Left ventricle myocardium inferior (tissue), 1 donor: ENCODE measurements around the gene PIBF1. TPM values are rescaled to one million over a fixed set of nuclear protein-coding genes. Genes with fewer than 3 reads are reported as not detected.

Experiments used
- DNase-seq: peaks from one replicate; pipeline ENCODE4 v3.0.0-alpha.2; 2020
- H3K27ac ChIP-seq: fragments of 200-600 bp; replicated peaks from 2 replicates; pipeline ENCODE4 v1.8.0; 2021
- H3K27me3 ChIP-seq: fragments of 200-600 bp; 2 replicates; pipeline ENCODE4 v1.8.0; 2021; ENCODE audit warnings: low read depth
- H3K36me3 ChIP-seq: fragments of 200-600 bp; 2 replicates; pipeline ENCODE4 v1.8.0; 2021
- H3K4me1 ChIP-seq: fragments of 200-600 bp; 2 replicates; pipeline ENCODE4 v1.8.0; 2021
- H3K4me3 ChIP-seq: fragments of 200-600 bp; 2 replicates; pipeline ENCODE4 v1.8.0; 2021; ENCODE audit warnings: mild to moderate bottlenecking, moderate library complexity
- H3K9me3 ChIP-seq: fragments of 200-600 bp; replicated peaks from 2 replicates; pipeline ENCODE4 v1.8.0; 2021
- CTCF ChIP-seq: fragments of 200-600 bp; IDR thresholded peaks from 2 replicates; pipeline ENCODE4 v1.8.0; 2021; ENCODE audit warnings: antibody characterized with exemption, mild to moderate bottlenecking, borderline replicate concordance
- intact Hi-C: fragments of 100-400 bp; cut with micrococcal nuclease; formaldehyde crosslinking; loops from one replicate; pipeline ENCODE4 v1.11.0; 2022
- total RNA-seq: library from RNA; stranded (reverse); fragmentation: NEBNext Ultra II Directional; extraction: Animal tissue kit (Norgen Biotek cat#: 25700); gene quantifications from one replicate; pipeline ENCODE4 v1.2.1, GENCODE V29; 2021
- donor health status: DM: no; HTN: yes; CAD: no; lungs with severe emphysema.

PIBF1 gene
- total RNA-seq, 1 donor from 2014 or later: 10.8 TPM

- H3K4me3 ChIP-seq: no peak overlapping the region
- no peaks in the 10 kb centered on the region for H3K27me3 ChIP-seq
- H3K4me1 ChIP-seq: peaks cover under 1% of the 10 kb centered on the region
- intact Hi-C loops: no loop called here
- no peak for DNase-seq
- H3K27ac ChIP-seq: no peak overlapping the region
- no peak for TF ChIP-seq CTCF
- no peaks in the 10 kb centered on the region for H3K9me3 ChIP-seq
- no peaks in the 10 kb centered on the region for H3K36me3 ChIP-seq
Observed at GRCh38 chr13:73065665-73066340, 283.9 kb downstream of the PIBF1 start.

Other genes with a start within 250 kb of the PIBF1 start
- 7.0 TPM for gene MZT1, start 54.5 kb upstream of the PIBF1 start, total RNA-seq
- 0.55 TPM for gene BORA, start 54.2 kb upstream of the PIBF1 start, total RNA-seq
- gene DIS3, start 233 bp upstream of the PIBF1 start, total RNA-seq: 13.8 TPM